ENCODE results near the gene CDC42BPA.

Gene CDC42BPA

GRCh38 chr1:226978432-226979114 is 339.7 kb downstream of the CDC42BPA start:
- no peak for DNase-seq (ENCODE audit: low read depth)

- no peak for DNase-seq (ENCODE audit: low read depth)
These were observed 340.5 kb downstream of the CDC42BPA start for GRCh38 chr1:226977643-226978431.

GRCh38 chr1:226976978-226977642 is 341.2 kb downstream of the CDC42BPA start:
- no peak for DNase-seq (ENCODE audit: low read depth)

GRCh38 chr1:226976276-226976977 is 341.9 kb downstream of the CDC42BPA start:
- DNase-seq (ENCODE audit: low read depth), result no peak

GRCh38 chr1:226975259-226976250 is 342.7 kb downstream of the CDC42BPA start:
- DNase-seq (ENCODE audit: low read depth), result no peak

GRCh38 chr1:226974544-226975258 is 343.6 kb downstream of the CDC42BPA start:
- no peak for DNase-seq (ENCODE audit: low read depth)

GRCh38 chr1:226973898-226974543 is 344.3 kb downstream of the CDC42BPA start:
- DNase-seq (ENCODE audit: low read depth), result no peak

- no peak for DNase-seq (ENCODE audit: low read depth)
These were observed 344.9 kb downstream of the CDC42BPA start for GRCh38 chr1:226973371-226973897.

- no peak for DNase-seq (ENCODE audit: low read depth)
These were observed 345.4 kb downstream of the CDC42BPA start for GRCh38 chr1:226972931-226973330.

GRCh38 chr1:226971765-226972164 is 346.5 kb downstream of the CDC42BPA start:
- DNase-seq (ENCODE audit: low read depth), result no peak

GRCh38 chr1:226967665-226968064 is 350.6 kb downstream of the CDC42BPA start:
- no peak for DNase-seq (ENCODE audit: low read depth)

GRCh38 chr1:226966683-226967082 is 351.6 kb downstream of the CDC42BPA start:
- no peak for DNase-seq (ENCODE audit: low read depth)

GRCh38 chr1:226965581-226966440 is 352.5 kb downstream of the CDC42BPA start:
- DNase-seq (ENCODE audit: low read depth), result no peak

- no peak for DNase-seq (ENCODE audit: low read depth)
These were observed 353.4 kb downstream of the CDC42BPA start for GRCh38 chr1:226964611-226965486.

GRCh38 chr1:226964068-226964425 is 354.2 kb downstream of the CDC42BPA start:
- DNase-seq (ENCODE audit: low read depth), result no peak

GRCh38 chr1:226962421-226963391 is 355.6 kb downstream of the CDC42BPA start:
- DNase-seq (ENCODE audit: low read depth), result no peak
